AG08396 (cell line): ENCODE measurements around the gene ACOT12.

Source experiments
- DNase-seq: peaks from one replicate; pipeline ENCODE4 v3.0.0; 2012; ENCODE audit warnings: low spot score, mixed read lengths

The ACOT12 gene

GRCh38 chr5:81290146-81290545 is 103.8 kb downstream of the ACOT12 start:
- no peak for DNase-seq

GRCh38 chr5:81288021-81288433 is 105.9 kb downstream of the ACOT12 start:
- no peak for DNase-seq

- no peak for DNase-seq
Measured at GRCh38 chr5:81286059-81286617, 107.8 kb downstream of the ACOT12 start.

- DNase-seq: no peak
Measured at GRCh38 chr5:81283976-81284375, 110.0 kb downstream of the ACOT12 start.
